Body of pancreas (tissue), 4 donors: ENCODE measurements around the gene RELA. TPM values are rescaled to one million over a fixed set of nuclear protein-coding genes. Genes with fewer than 3 reads are reported as not detected.
"Not testable (repeated sequence)": the region's sequence is repeated elsewhere in the genome, so short reads cannot be mapped to it uniquely, and the experiment has no call there.

Experiments used
- ATAC-seq: fragments of 150-250 bp; one replicate; pipeline ENCODE4 v1.9.1; 2016
- DNase-seq, 4 donors: peaks; one replicate each; pipeline ENCODE4 v3.0.0-alpha.2; 2019
- H3K27ac ChIP-seq, 4 donors: fragments of 200-600 bp; sonication (generic); 1 replicate in 3 of 4; 2 replicates in 1 of 4; pipeline versions ENCODE4 v1.5.1 to v1.6.1; 2016 to 2019; ENCODE audit warnings: mild to moderate bottlenecking in 1 of 4, mixed read lengths in 1 of 4, moderate library complexity in 1 of 4
- H3K27me3 ChIP-seq, 2 donors: fragments of 200-600 bp; sonication (generic); one replicate each; pipeline ENCODE4 v1.6.0; 2016; ENCODE audit warnings: mild to moderate bottlenecking in 1 of 2
- H3K36me3 ChIP-seq, 2 donors: fragments of 200-600 bp; sonication (generic); replicated peaks in 1 of 2; 2 replicates each; pipeline ENCODE4 v1.5.1; 2016; ENCODE audit warnings: low read depth in 2 of 2; ENCODE audit not compliant: insufficient read depth in 1 of 2
- H3K4me1 ChIP-seq: fragments of 200-600 bp; sonication (generic); one replicate; pipeline ENCODE4 v1.6.0; 2016
- H3K4me3 ChIP-seq, 2 donors: fragments of 200-600 bp; sonication (generic); 1 replicate in 1 of 2; 2 replicates in 1 of 2; pipeline ENCODE4 v1.5.1; 2016 to 2019
- H3K9me3 ChIP-seq, 3 donors: fragments of 200-600 bp; sonication (generic); 1 replicate in 2 of 3; 2 replicates in 1 of 3; pipeline ENCODE4 v1.5.1; 2016
- POLR2A ChIP-seq, 3 donors: fragments of 450-650 bp; IDR thresholded peaks; one replicate each; pipeline ENCODE4 v1.6.1; 2016; ENCODE audit warnings: antibody characterized with exemption in 3 of 3, mild to moderate bottlenecking in 2 of 3
- WGBS, 2 donors: methylation state at CpG; one replicate each; pipeline ENCODE4 v1.1.5; 2017; 5-methylcytosine and 5-hydroxymethylcytosine counted together
- intact Hi-C: fragments of 100-400 bp; cut with DNase I; formaldehyde crosslinking; loops from one replicate; pipeline ENCODE4 v1.15.1; 2023
- total RNA-seq, 2 donors: library from RNA; depleted of rRNA; stranded (reverse); fragments of >200 nt; gene quantifications; one replicate each; pipeline ENCODE4 v1.1.0, GENCODE V29; 2016
- TF ChIP-seq, protein P1 (sequence below), 7 experiments: fragments of 450-650 bp in 4 of 7; fragments of 200-600 bp in 3 of 7; sonication (generic) in 3 of 7; IDR thresholded peaks; one replicate each; pipeline ENCODE4 v1.5.1; 2016 to 2019; ENCODE audit warnings: antibody characterized with exemption in 7 of 7

The RELA gene
- total RNA-seq, 2 donors from 2014 or later = 27.5 to 45.8 TPM

DNA sequence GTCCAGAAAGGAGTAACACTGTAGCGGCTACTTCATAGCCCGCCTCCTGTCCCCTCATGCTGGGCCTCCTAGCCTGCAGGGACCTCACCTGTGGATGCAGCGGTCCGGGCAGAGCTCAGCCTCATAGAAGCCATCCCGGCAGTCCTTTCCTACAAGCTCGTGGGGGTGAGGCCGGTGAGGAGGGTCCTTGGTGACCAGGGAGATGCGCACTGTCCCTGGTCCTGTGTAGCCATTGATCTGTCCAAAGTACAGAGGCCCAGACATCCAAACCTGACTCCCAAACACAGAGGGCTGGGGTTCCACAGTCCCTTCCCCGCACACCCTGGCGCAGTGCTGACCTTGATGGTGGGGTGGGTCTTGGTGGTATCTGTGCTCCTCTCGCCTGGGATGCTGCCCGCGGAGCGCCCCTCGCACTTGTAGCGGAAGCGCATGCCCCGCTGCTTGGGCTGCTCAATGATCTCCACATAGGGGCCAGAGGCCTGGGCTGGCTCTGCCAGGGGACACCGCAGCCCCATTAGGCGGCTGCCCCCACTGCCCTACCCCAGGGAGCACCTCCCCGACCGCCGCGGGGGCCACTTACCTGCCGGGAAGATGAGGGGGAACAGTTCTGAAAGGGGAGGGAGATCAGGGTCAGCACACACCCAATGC lies 993 bp downstream of the RELA start:
- DNase-seq (peak in 1 of 4 donors; percentile 12), ATAC-seq (no peak)
- intact Hi-C loops = no loop called here
- TF ChIP-seq, protein P1, sequence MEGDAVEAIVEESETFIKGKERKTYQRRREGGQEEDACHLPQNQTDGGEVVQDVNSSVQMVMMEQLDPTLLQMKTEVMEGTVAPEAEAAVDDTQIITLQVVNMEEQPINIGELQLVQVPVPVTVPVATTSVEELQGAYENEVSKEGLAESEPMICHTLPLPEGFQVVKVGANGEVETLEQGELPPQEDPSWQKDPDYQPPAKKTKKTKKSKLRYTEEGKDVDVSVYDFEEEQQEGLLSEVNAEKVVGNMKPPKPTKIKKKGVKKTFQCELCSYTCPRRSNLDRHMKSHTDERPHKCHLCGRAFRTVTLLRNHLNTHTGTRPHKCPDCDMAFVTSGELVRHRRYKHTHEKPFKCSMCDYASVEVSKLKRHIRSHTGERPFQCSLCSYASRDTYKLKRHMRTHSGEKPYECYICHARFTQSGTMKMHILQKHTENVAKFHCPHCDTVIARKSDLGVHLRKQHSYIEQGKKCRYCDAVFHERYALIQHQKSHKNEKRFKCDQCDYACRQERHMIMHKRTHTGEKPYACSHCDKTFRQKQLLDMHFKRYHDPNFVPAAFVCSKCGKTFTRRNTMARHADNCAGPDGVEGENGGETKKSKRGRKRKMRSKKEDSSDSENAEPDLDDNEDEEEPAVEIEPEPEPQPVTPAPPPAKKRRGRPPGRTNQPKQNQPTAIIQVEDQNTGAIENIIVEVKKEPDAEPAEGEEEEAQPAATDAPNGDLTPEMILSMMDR (IDR thresholded peaks at IDR 0.05) = no peak
- TF ChIP-seq POLR2A (IDR thresholded peaks at IDR 0.05) = no peak
- Histone ChIP-seq H3K4me3 (peak overlapping the region; percentile 32 to 45), H3K9me3 (no peaks in the 10 kb centered on the region), H3K27ac (peak overlapping the region; percentile 96 to 100 (median 98)), H3K27me3 (no peaks in the 10 kb centered on the region), H3K36me3 (peaks cover 10 to 32% of the 10 kb centered on the region in 2 donors), H3K4me1 (peaks cover 21% of the 10 kb centered on the region)
- 32 to 60% methylated on average over 1 to 24 of the region's 25 CpGs for WGBS, 2 donors

DNA sequence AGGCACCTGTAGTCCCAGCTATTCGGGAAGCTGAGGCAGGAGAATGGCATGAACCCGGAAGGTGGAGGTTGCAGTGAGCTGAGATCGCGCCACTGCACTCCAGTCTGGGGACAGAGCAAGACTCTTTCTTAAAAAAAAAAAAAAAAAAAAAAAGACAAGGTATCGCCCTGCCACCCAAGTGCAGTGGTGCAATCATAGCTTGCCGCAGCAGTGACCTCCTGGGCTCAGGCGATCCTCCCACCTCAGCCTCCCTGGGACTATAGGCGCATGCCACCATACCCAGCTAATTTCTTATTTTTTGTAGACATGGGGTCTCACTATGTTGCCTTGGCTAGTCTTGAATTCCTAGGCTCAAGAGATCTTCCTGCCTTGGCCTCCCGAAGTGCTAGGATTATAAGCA lies 1.8 kb downstream of the RELA start:
- intact Hi-C loops, DNase-seq, H3K27me3 ChIP-seq, ATAC-seq, H3K4me3 ChIP-seq, H3K9me3 ChIP-seq: not testable (repeated sequence)
- 85 to 90% methylated on average over 9 of the region's 9 CpGs for WGBS, 2 donors
- Histone ChIP-seq H3K27ac (peak overlapping the region in 1 of 4 donors; percentile 97), H3K36me3 (peaks cover 10 to 35% of the 10 kb centered on the region in 2 donors), H3K4me1 (peaks cover 21% of the 10 kb centered on the region)

DNA sequence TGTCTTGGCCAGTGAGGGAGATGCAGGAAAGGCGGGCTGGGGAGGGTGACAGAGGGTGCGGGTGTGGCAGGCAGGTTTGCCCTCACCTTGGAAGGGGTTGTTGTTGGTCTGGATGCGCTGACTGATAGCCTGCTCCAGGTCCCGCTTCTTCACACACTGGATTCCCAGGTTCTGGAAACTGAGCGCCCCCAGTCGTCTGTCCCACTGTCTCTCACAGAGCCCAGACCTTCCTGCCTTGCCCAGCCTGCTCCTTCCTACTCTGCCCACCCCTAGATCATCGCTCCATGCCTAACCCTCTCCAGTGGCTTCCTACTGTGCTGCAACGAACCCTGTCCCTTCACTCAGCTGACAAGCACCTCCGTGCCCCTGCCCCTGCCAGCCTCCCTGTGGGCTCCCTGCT lies 2.7 kb downstream of the RELA start:
- Histone ChIP-seq H3K27me3 (no peaks in the 10 kb centered on the region), H3K9me3 (no peaks in the 10 kb centered on the region), H3K4me1 (peaks cover 21% of the 10 kb centered on the region), H3K27ac (no peak overlapping the region), H3K4me3 (no peak overlapping the region), H3K36me3 (peaks cover 10 to 43% of the 10 kb centered on the region in 2 donors)
- TF ChIP-seq, protein P1 (IDR thresholded peaks at IDR 0.05) = no peak
- TF ChIP-seq POLR2A (IDR thresholded peaks at IDR 0.05) = no peak
- intact Hi-C loops = no loop called here
- ATAC-seq (no peak), DNase-seq (no peak)
- WGBS, 2 donors = 89 to 90% methylated on average over 7 to 9 of the region's 9 CpGs

DNA sequence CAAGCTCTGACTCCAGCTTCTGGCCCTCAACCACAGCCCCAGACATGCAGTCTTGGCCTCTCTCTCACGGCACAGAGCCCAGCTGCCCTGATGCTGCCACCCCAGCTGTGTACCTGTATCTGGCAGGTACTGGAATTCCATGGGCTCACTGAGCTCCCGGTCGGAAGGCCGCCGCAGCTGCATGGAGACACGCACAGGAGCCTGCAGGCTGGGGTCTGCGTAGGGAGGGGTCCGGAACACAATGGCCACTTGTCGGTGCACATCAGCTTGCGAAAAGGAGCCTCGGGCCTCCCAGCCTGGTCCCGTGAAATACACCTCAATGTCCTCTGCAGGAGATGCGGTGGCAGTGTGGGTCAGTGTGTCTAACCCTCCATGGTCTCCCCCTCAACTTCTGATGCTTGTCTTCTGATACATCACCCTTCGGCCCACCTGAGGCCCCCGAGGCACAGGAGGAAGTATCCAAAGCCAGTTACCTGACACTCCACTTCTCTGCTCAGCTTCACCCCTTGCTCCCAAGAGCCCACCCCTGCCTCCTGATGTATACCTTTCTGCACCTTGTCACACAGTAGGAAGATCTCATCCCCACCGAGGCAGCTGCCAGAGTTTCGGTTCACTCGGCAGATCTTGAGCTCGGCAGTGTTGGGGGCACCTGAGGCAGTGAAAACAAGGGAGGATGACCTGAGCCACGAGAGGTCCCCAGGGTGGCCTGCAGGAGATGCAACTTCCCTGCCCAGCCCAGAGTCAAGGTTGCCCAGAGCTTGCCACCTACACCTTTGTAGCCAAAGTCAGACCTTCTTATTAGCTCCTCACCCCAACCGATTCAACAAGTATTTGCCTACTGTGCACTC lies 4.3 kb downstream of the RELA start:
- WGBS, 2 donors = 91 to 92% methylated on average over 20 to 21 of the region's 21 CpGs
- H3K36me3 ChIP-seq = peaks cover 10 to 44% of the 10 kb centered on the region in 2 donors
- H3K9me3 ChIP-seq = no peaks in the 10 kb centered on the region
- TF ChIP-seq, protein P1 (IDR thresholded peaks at IDR 0.05) = no peak
- no peak for TF ChIP-seq POLR2A (IDR thresholded peaks at IDR 0.05)
- no peak for ATAC-seq
- H3K4me1 ChIP-seq = peaks cover 29% of the 10 kb centered on the region
- H3K4me3 ChIP-seq = no peak overlapping the region
- peak in 1 of 4 donors; percentile 8 for DNase-seq
- no peaks in the 10 kb centered on the region for H3K27me3 ChIP-seq
- intact Hi-C loops = no loop called here
- H3K27ac ChIP-seq = no peak overlapping the region

DNA sequence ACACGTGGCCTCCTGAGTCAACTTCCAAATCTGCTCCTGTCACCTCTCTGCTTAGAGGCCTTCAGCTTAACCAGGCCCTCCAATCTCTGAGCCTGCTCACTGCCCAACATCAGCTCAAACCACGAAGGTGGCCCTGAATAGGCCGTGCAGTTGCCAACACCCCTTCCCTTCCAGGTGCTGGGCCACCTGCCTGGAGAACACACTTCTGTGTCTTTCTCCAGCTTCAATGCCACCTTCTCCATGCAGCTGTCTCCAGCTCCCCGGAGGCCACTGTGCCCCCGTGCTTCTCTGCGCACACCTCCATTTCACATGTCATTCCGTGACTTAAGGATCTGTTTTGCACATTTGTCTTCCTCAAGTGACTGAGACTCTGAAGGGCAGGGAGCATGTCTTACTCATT lies 5.3 kb downstream of the RELA start:
- Histone ChIP-seq H3K27ac (no peak overlapping the region), H3K27me3 (no peaks in the 10 kb centered on the region), H3K36me3 (peaks cover 10 to 44% of the 10 kb centered on the region in 2 donors), H3K4me1 (peaks cover 36% of the 10 kb centered on the region), H3K4me3 (no peak overlapping the region), H3K9me3 (no peaks in the 10 kb centered on the region)
- DNase-seq (no peak), ATAC-seq (no peak)
- WGBS, 2 donors = 81 to 89% methylated on average over 7 of the region's 7 CpGs
- no peak for TF ChIP-seq POLR2A (IDR thresholded peaks at IDR 0.05)
- TF ChIP-seq, protein P1 (IDR thresholded peaks at IDR 0.05) = no peak
- intact Hi-C loops = no loop called here
